Activated CD8-positive, alpha-beta memory T cell treated with anti-CD3 and anti-CD28 coated beads for 48 hours (primary cell): ENCODE measurements around the gene ZBTB9.

Experiments used
- DNase-seq, 3 experiments: peaks; one replicate each; pipeline ENCODE4 v3.0.0-alpha.2; 2020; ENCODE audit warnings: low read depth in 2 of 3, low spot score in 2 of 3

ZBTB9 gene

GRCh38 chr6:33433001-33433543 is 21.3 kb upstream of the ZBTB9 start:
- no peak for DNase-seq

GRCh38 chr6:33433544-33434191 is 20.7 kb upstream of the ZBTB9 start:
- no peak for DNase-seq

GRCh38 chr6:33434961-33435360 is 19.4 kb upstream of the ZBTB9 start:
- no peak for DNase-seq

DNA sequence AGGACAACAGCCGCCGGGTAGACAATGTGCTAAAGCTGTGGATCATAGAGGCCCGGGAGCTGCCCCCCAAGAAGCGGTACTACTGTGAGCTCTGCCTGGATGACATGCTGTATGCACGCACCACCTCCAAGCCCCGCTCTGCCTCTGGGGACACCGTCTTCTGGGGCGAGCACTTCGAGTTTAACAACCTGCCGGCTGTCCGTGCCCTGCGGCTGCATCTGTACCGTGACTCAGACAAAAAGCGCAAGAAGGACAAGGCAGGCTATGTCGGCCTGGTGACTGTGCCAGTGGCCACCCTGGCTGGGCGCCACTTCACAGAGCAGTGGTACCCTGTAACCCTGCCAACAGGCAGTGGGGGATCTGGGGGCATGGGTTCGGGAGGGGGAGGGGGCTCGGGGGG is 16.7 kb upstream of the ZBTB9 start:
- no peak for DNase-seq

DNA sequence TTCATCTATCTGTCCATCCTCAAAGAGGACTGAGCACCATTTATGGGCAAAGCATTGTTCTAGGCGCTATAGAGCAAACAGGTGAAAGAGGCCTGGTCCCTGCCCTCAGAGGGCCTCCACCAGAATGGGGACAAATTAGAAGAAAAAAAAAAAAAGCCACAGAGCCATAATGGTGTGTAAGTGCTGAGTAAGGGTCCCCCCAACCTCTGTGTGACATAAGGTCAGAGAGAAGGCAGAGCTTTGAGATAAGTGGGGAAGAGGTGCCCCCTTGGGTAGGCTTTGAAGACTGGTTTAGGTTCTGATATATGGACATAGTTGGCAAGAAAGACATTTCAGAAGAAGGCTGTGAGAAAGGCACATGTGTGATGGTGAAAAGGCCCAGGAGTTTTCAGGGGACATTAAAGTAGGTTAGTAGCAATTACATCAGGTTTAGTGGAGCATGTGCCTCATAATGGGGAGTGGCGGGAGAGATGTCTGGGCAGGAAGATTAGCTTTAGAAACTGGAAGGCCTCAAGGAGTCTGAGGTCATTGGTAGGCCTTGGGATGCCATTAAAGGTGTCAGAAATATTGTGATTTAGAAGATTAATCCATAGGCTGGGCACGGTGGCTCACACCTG is 15.3 kb upstream of the ZBTB9 start:
- DNase-seq = no peak

DNA sequence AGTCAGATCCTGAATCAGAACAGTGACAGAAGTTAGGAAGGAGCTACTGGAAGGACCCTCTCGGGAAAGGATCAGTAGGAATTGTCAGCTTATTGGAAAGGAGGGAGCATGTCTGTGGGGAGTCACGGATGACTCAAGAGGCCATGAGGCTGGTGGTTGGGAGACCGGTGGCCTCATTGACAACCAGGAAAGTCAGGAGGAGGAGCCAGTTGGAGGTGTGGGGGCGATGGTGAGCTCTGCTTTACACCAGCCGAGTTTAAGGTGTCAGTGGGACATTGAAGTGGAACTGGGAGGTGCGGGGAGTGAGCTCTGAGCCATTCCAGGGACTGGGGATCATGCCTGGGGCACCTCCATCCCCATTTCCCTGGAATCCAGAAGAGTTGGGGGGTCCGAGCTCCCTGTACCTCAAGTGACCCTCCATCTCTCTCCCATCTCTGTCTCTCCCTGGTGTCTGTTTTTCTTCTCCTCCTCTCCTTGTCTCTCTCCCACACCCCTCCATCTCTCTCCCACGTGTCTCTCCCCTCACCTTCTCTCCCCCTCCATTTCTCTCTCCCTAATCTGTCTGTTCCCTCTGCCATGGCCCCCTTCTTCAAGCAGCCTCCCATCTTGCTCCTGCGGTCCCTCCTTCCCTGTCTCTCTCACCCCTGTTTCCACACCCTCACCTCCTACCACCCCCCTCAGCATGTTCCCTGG is 14.3 kb upstream of the ZBTB9 start:
- DNase-seq = no peak

GRCh38 chr6:33440649-33441309 is 13.6 kb upstream of the ZBTB9 start:
- no peak for DNase-seq

GRCh38 chr6:33441457-33441856 is 12.9 kb upstream of the ZBTB9 start:
- no peak for DNase-seq

DNA sequence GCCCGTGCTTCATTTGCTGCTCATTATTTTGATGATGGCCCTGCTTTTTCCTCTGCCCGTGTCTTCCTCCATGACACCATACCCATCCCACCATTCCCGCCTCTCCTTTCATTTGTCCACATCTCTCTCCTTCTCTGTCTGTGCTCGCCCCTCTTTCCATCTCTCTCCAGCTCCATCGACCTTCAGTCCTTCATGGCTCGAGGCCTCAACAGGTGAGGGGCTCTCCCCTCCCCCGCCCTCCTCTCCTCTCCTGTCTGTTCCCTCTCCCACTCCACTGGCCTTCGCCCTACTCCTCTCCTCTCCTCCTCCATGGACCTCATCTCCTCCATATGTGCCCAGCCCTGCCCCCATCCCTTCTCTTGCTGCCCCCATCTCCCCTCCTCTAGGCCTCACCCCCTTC is 12.1 kb upstream of the ZBTB9 start:
- DNase-seq = no peak

- no peak for DNase-seq
Observed at GRCh38 chr6:33443025-33443424, 11.4 kb upstream of the ZBTB9 start.

DNA sequence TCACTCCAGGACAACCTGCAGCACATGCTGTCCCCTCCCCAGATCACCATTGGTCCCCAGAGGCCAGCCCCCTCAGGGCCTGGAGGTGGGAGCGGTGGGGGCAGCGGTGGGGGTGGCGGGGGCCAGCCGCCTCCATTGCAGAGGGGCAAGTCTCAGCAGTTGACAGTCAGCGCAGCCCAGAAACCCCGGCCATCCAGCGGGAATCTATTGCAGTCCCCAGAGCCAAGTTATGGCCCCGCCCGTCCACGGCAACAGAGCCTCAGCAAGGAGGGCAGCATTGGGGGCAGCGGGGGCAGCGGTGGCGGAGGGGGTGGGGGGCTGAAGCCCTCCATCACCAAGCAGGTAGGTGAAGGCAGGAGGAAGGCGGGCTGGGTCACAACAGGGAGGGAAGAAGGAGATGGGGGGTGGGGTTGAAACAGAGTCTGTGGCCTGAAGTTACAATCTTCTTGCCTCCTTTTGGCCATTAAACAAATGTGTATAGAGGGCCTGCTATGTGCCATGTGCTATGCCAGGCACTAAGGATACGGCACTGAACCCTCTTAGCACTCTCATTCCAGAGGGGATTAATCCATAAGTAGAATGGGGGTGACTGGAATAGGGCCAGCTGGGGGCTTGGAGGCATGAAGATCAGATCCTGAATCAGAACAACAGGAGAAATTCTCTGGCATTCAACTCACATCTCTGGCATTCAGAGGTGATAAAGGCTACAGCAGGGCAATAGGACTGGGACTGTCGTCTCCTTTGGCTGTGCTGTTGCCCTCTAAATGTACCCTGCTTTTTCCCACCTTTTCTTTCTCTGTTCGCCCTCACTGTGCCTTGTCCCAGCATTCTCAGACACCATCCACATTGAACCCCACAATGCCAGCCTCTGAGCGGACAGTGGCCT is 10.5 kb upstream of the ZBTB9 start:
- no peak for DNase-seq

DNA sequence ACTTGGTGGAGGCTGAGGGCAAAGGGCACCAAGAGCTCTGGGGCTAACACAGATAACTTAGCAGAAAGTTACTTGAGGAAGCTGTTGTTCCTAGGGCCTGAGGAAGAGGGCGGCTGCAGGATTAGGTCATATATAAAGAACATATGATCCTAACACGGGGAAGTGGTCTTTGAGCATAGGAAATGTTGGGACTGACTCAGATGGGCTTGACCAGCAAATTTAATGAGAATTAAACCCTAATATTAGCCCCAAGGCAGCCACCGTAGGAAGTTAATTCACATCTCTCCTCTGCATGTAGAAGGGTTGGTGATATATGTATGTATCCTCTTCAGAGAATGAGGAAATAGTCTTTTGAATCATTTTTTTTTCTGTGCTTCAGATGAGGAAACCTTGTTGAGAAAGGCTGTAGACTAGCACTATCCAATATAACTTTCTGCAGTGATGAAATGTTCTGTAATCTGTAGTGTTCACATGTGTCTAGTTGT is 9.2 kb upstream of the ZBTB9 start:
- DNase-seq = no peak

GRCh38 chr6:33446356-33446755 is 8.0 kb upstream of the ZBTB9 start:
- DNase-seq = no peak

- no peak for DNase-seq
Observed at GRCh38 chr6:33450434-33450833, 3.9 kb upstream of the ZBTB9 start.

GRCh38 chr6:33451606-33452005 is 2.8 kb upstream of the ZBTB9 start:
- DNase-seq = no peak

GRCh38 chr6:33452496-33452895 is 1.9 kb upstream of the ZBTB9 start:
- no peak for DNase-seq

- DNase-seq = no peak
Observed at GRCh38 chr6:33453393-33454008, 875 bp upstream of the ZBTB9 start.

- no peak for DNase-seq
Observed at GRCh38 chr6:33455051-33455450, 675 bp downstream of the ZBTB9 start.

GRCh38 chr6:33456156-33456555 is 1.8 kb downstream of the ZBTB9 start:
- no peak for DNase-seq

GRCh38 chr6:33458676-33459075 is 4.3 kb downstream of the ZBTB9 start:
- DNase-seq = no peak
